ENCODE results near the gene TCTN2. TPM values are rescaled to one million over a fixed set of nuclear protein-coding genes. Genes with fewer than 3 reads are reported as not detected.

TCTN2 gene
- total and polyA plus RNA-seq, 8 donors = 4.2 to 9.9 (median 6.5) TPM

DNA sequence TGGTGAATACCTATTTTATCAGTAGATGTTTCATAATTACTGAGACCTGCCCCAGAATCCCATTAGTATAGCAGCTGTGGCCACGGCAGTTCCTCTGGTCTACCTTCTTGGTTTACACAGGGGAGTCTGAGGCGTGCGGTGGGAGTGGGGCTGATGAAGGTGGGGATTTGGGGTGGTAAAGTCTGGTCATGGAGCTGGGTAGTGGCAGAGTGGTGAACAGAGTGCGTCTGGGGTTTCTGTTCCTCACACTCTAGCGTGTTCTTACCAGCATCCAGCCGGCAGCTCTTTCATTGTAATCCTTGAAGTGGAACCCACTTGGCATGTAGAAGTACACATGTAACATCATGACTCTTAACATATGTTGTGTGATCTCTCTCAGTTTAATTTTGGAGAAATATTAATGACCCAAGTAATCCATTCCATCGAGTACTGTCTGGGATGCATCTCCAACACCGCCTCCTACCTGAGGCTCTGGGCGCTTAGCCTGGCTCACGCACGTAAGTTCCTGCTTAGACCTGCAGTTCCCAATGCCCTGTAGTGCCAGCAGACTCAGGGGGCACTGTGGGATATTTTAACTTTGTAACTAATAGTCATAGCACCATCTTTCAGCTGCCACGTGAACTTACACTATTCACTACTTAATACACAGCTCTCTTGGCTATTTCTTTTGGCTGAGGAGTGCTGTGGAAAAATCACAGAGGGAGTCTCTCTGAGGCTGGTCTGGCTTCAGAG is 83.3 kb downstream of the TCTN2 start:
- ATAC-seq = no peak
- DNase-seq = no peak
- H3K4me3 ChIP-seq = no peak overlapping the region
- no peaks in the 10 kb centered on the region for H3K4me1 ChIP-seq
- peaks cover 0 to 35% (median 6%) of the 10 kb centered on the region in 3 donors for H3K36me3 ChIP-seq
- no peak for FAIRE-seq
- H3K27ac ChIP-seq = no peak overlapping the region
- no peaks in the 10 kb centered on the region for H3K27me3 ChIP-seq
- TF ChIP-seq, protein P1, sequence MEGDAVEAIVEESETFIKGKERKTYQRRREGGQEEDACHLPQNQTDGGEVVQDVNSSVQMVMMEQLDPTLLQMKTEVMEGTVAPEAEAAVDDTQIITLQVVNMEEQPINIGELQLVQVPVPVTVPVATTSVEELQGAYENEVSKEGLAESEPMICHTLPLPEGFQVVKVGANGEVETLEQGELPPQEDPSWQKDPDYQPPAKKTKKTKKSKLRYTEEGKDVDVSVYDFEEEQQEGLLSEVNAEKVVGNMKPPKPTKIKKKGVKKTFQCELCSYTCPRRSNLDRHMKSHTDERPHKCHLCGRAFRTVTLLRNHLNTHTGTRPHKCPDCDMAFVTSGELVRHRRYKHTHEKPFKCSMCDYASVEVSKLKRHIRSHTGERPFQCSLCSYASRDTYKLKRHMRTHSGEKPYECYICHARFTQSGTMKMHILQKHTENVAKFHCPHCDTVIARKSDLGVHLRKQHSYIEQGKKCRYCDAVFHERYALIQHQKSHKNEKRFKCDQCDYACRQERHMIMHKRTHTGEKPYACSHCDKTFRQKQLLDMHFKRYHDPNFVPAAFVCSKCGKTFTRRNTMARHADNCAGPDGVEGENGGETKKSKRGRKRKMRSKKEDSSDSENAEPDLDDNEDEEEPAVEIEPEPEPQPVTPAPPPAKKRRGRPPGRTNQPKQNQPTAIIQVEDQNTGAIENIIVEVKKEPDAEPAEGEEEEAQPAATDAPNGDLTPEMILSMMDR (IDR thresholded peaks at IDR 0.05) = no peak
- intact Hi-C loops (cut with DNase I) = no loop called here
- WGBS, 2 donors = 95 to 96% methylated on average over 12 of the region's 12 CpGs
- H3K9me3 ChIP-seq = no peaks in the 10 kb centered on the region

DNA sequence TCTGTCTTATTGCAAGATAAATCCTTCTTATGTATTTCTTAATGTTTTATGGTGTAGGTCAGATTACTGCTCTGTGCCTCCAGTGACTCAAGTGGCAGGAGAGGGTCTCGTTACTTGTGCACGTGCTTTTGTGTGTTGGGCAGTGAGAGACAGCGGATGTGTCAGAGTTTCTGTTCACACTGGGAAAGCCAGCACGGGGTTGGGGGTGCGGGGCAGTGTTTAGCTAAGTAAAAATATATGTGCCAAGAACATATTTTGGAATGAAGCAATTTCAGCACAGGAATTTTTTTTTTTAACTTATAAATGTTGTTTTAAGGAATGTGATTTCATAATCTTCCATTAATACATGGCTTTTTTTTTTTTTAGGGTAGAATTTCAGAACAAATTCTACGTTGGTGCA is 86.6 kb downstream of the TCTN2 start:
- no peaks in the 10 kb centered on the region for H3K4me1 ChIP-seq
- intact Hi-C loops (cut with DNase I) = no loop called here
- ATAC-seq = peak in 1 of 4 donors; percentile 41
- DNase-seq = no peak
- no peaks in the 10 kb centered on the region for H3K9me3 ChIP-seq
- no peak overlapping the region for H3K27ac ChIP-seq
- 87 to 90% methylated on average over 6 of the region's 6 CpGs for WGBS, 2 donors
- no peaks in the 10 kb centered on the region for H3K27me3 ChIP-seq
- H3K4me3 ChIP-seq = no peak overlapping the region
- FAIRE-seq = no peak
- peaks cover 0 to 18% (median 6%) of the 10 kb centered on the region in 3 donors for H3K36me3 ChIP-seq
- TF ChIP-seq, protein P1 (IDR thresholded peaks at IDR 0.05) = no peak

Other genes with a start within 250 kb of the TCTN2 start
- 1 to 10 TPM in 4 of 6 donors, under 1 TPM in 2; 0.83 to 1.9 (median 1.1) TPM for gene RILPL2, start 234.4 kb upstream of the TCTN2 start, total RNA-seq
- 1 to 10 TPM; 1.7 to 2.1 TPM for gene RILPL2, start 234.4 kb upstream of the TCTN2 start, polyA plus RNA-seq
- 10 to 100 TPM in 1 of 6 donors, 1 to 10 TPM in 5; 6.2 to 13.9 (median 8.3) TPM for gene SNRNP35, start 213.0 kb upstream of the TCTN2 start, total RNA-seq
- 10 to 100 TPM; 53.0 to 59.4 TPM for gene SNRNP35, start 213.0 kb upstream of the TCTN2 start, polyA plus RNA-seq
- gene RILPL1, start 137.4 kb upstream of the TCTN2 start, total RNA-seq = 1 to 10 TPM; 3.0 to 5.8 (median 3.7) TPM
- gene RILPL1, start 137.4 kb upstream of the TCTN2 start, polyA plus RNA-seq = 1 to 10 TPM; 8.2 to 8.8 TPM
- gene TMED2, start 86.6 kb upstream of the TCTN2 start, total RNA-seq = 100 to 1,000 TPM; 148 to 245 (median 228) TPM
- 10 to 100 TPM; 36.2 to 89.1 TPM for gene TMED2, start 86.6 kb upstream of the TCTN2 start, polyA plus RNA-seq
- gene DDX55, start 69.0 kb upstream of the TCTN2 start, total RNA-seq = 10 to 100 TPM in 3 of 6 donors, 1 to 10 TPM in 3; 6.6 to 13.0 (median 10.1) TPM
- 10 to 100 TPM; 15.0 to 21.8 TPM for gene DDX55, start 69.0 kb upstream of the TCTN2 start, polyA plus RNA-seq
- 10 to 100 TPM; 15.6 to 26.7 (median 22.8) TPM for gene EIF2B1, start 37.4 kb upstream of the TCTN2 start, total RNA-seq
- 10 to 100 TPM; 17.5 to 28.6 TPM for gene EIF2B1, start 37.4 kb upstream of the TCTN2 start, polyA plus RNA-seq
- 10 to 100 TPM in 2 of 6 donors, 1 to 10 TPM in 4; 5.3 to 12.4 (median 9.1) TPM for gene GTF2H3, start 37.3 kb upstream of the TCTN2 start, total RNA-seq
- 1 to 10 TPM; 2.9 to 4.7 TPM for gene GTF2H3, start 37.3 kb upstream of the TCTN2 start, polyA plus RNA-seq
- gene ATP6V0A2, start 41.2 kb downstream of the TCTN2 start, total RNA-seq = 10 to 100 TPM in 5 of 6 donors, 1 to 10 TPM in 1; 9.6 to 15.5 (median 13.4) TPM
- 1 to 10 TPM; 4.3 to 5.8 TPM for gene ATP6V0A2, start 41.2 kb downstream of the TCTN2 start, polyA plus RNA-seq
- under 1 TPM in 5 of 6 donors, not detected in 1; 0.08 to 0.59 (median 0.14) TPM for gene DNAH10, start 91.2 kb downstream of the TCTN2 start, total RNA-seq
- gene DNAH10, start 91.2 kb downstream of the TCTN2 start, polyA plus RNA-seq = under 1 TPM; 0.02 to 0.04 TPM

Data from pancreas (tissue), 10 donors.